ENCODE results near the gene NPEPL1. TPM values are rescaled to one million over a fixed set of nuclear protein-coding genes. Genes with fewer than 3 reads are reported as not detected.

Gene NPEPL1
- total RNA-seq, 2 donors from 2014 or later, result 12.2 to 14.1 TPM

GRCh38 chr20:58678806-58679205 is 13.8 kb upstream of the NPEPL1 start:
- peaks cover 51% of the 10 kb centered on the region for H3K36me3 ChIP-seq
- no peak for DNase-seq (ENCODE audit: low spot score)

DNA sequence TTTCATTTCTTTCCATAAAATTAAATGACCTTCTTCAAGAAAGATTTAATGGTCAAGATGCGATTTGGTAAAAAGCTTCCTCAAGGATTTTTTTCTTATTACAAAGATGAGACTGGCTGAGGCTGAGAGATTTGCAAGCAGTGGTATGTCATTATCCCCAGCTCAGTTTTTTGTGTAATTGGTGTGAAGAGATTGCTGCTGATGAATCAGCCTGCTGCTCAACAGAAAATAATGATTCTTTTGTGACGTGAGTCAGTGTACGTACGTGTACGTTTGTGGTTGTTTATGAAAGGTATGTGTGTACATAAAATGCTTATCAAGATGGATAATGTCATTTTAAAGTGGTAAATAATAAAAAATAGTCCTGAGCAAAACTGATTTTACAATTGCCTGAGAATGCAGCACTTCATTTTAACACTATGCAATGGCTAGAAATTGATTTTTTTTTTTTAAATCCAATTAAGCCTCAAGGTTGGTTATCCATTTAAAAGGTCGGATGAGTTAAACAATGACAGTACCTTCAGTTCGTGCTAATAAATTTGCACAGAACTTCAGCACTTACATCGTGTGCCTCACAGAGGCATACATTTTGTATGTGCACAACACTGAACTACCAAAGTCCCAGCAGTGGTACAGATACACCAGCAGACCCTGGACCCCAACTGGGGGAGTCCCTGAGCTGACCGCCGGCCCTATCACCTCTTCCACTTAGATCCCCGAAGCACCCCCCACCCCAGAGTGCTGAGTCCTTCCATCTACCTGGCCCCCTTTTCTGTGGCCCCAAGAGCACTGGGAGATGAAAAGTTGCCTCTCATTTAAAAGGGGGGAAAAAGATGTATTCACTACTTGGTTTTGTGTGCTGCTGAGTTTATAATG is 9.7 kb upstream of the NPEPL1 start:
- Histone ChIP-seq H3K4me3 (no peak overlapping the region), H3K36me3 (peaks cover 15% of the 10 kb centered on the region), H3K4me1 (no peaks in the 10 kb centered on the region), H3K9me3 (no peaks in the 10 kb centered on the region), H3K27me3 (no peaks in the 10 kb centered on the region), H3K27ac (no peak overlapping the region)
- DNase-seq (ENCODE audit: low spot score), result no peak
- TF ChIP-seq, protein P1, sequence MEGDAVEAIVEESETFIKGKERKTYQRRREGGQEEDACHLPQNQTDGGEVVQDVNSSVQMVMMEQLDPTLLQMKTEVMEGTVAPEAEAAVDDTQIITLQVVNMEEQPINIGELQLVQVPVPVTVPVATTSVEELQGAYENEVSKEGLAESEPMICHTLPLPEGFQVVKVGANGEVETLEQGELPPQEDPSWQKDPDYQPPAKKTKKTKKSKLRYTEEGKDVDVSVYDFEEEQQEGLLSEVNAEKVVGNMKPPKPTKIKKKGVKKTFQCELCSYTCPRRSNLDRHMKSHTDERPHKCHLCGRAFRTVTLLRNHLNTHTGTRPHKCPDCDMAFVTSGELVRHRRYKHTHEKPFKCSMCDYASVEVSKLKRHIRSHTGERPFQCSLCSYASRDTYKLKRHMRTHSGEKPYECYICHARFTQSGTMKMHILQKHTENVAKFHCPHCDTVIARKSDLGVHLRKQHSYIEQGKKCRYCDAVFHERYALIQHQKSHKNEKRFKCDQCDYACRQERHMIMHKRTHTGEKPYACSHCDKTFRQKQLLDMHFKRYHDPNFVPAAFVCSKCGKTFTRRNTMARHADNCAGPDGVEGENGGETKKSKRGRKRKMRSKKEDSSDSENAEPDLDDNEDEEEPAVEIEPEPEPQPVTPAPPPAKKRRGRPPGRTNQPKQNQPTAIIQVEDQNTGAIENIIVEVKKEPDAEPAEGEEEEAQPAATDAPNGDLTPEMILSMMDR (IDR thresholded peaks at IDR 0.05), result no peak

More at GRCh38 chr20:58678806-58679205, 13.8 kb upstream of the NPEPL1 start:
- Histone ChIP-seq H3K9me3 (no peaks in the 10 kb centered on the region), H3K27ac (no peak overlapping the region), H3K4me1 (no peaks in the 10 kb centered on the region), H3K4me3 (no peak overlapping the region), H3K27me3 (no peaks in the 10 kb centered on the region)
- TF ChIP-seq, protein P1 (IDR thresholded peaks at IDR 0.05), result no peak

DNA sequence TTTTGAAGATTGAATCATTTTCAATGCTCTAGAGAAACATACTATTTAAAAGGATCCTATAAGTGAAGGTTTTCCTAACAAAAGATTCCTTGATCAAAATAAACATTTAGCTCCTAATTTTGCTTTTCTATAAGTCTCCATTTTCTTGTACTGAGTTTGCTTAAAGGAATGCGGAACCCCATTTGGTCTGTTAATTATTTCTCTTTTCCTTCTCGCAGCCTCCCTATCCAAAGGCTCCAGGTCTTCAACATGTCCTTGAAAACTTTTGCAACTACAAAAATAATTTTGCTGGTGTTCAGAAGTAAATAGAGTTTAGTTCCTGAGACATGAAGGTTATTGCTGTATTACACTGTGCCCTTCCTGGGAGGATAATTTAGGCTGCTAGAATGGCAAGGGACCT is 8.3 kb upstream of the NPEPL1 start:
- no peaks in the 10 kb centered on the region for H3K9me3 ChIP-seq
- no peaks in the 10 kb centered on the region for H3K27me3 ChIP-seq
- TF ChIP-seq, protein P1 (IDR thresholded peaks at IDR 0.05), result no peak
- H3K4me1 ChIP-seq, result no peaks in the 10 kb centered on the region
- DNase-seq (ENCODE audit: low spot score), result no peak
- no peak overlapping the region for H3K27ac ChIP-seq
- H3K4me3 ChIP-seq, result no peak overlapping the region
- peaks cover 14% of the 10 kb centered on the region for H3K36me3 ChIP-seq

- no peaks in the 10 kb centered on the region for H3K27me3 ChIP-seq
- DNase-seq (ENCODE audit: low spot score), result peak; percentile 32
- H3K36me3 ChIP-seq, result no peaks in the 10 kb centered on the region
- H3K4me3 ChIP-seq, result no peak overlapping the region
- peaks cover 0 to 5% of the 10 kb centered on the region in 2 donors for H3K4me1 ChIP-seq
- H3K9me3 ChIP-seq, result no peaks in the 10 kb centered on the region
- H3K27ac ChIP-seq, result no peak overlapping the region
- TF ChIP-seq, protein P1 (IDR thresholded peaks at IDR 0.05), result no peak
Measured at GRCh38 chr20:58685988-58686387, 6.6 kb upstream of the NPEPL1 start.

DNA sequence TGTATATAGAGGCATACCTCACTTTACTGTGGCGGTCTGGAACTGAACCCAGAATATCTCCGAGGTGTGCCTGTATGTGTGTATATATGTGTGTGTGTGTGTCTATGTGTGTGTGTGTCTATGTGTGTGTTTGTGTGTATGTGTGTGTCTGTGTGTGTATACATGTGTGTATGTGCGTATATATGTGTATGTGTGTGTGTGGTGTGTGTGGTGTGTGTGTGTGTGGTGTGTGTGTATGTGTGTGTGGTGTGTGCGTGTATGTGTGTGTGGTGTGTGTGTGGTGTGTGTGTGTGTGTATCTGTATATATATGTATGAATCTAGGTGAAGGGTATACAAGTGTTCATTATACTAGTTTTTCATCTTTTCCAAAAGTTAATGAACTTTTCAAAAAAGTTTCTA is 4.2 kb upstream of the NPEPL1 start:
- Histone ChIP-seq H3K36me3 (no peaks in the 10 kb centered on the region), H3K27me3 (no peaks in the 10 kb centered on the region), H3K27ac (no peak overlapping the region), H3K4me3 (no peak overlapping the region), H3K4me1 (peaks cover 0 to 17% of the 10 kb centered on the region in 2 donors), H3K9me3 (no peaks in the 10 kb centered on the region)
- no peak for DNase-seq (ENCODE audit: low spot score)
- TF ChIP-seq, protein P1 (IDR thresholded peaks at IDR 0.05), result no peak

All from right atrium auricular region (tissue), 2 donors.